ENCODE results near the gene PRDM16.
A peak's percentile ranks its signal among the peaks of the same experiment; 100 is the strongest.
"Not testable (repeated sequence)": the region's sequence is repeated elsewhere in the genome, so short reads cannot be mapped to it uniquely, and the experiment has no call there.

Gene PRDM16

GRCh38 chr1:3282656-3283430, 213.8 kb downstream of the PRDM16 start:
- no peak for DNase-seq (ENCODE audit: low spot score)

DNA sequence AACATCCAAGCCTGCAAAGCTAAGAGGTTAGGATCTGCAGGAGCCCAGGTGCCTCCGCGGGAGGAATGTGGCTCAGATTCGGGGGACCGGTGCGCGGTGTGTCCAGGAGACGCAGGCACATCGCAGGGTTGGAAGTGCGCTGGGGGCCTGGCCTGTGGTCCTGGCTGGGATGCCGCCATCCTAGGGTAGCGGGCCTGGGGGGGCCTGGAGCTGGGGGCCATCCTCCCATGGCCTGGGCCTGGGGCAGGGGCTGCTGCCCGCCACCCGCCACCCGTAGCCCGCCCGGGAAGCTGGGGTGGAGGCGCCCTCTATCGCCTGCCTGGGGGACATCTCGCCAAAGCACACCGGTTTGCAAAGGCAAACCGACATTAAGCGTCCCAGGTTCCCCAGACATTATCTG, 214.8 kb downstream of the PRDM16 start:
- DNase-seq (ENCODE audit: low spot score) = peak; percentile 13

DNA sequence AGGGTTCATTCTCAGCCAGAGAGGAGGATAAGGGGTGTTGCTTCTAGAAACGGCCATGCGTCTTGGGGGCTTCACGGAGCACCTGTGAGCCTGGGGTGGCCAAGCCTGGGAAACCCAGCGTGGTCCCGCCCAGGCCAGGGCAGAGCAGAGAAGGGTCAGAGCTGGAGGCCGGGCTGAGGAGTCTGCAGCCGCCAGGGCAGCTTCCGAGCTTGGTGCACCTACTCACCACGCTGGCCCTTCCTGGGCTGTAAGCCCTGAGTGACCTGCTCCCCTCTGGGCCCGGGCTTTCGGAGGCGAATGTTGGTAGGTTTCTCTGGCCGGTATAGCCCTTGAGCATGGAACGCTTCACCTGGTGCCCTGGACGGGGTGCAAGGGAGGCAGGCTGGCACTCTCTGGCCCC, 215.7 kb downstream of the PRDM16 start:
- no peak for DNase-seq (ENCODE audit: low spot score)

- DNase-seq (ENCODE audit: low spot score) = no peak
These were observed 216.2 kb downstream of the PRDM16 start for GRCh38 chr1:3285106-3285740.

DNA sequence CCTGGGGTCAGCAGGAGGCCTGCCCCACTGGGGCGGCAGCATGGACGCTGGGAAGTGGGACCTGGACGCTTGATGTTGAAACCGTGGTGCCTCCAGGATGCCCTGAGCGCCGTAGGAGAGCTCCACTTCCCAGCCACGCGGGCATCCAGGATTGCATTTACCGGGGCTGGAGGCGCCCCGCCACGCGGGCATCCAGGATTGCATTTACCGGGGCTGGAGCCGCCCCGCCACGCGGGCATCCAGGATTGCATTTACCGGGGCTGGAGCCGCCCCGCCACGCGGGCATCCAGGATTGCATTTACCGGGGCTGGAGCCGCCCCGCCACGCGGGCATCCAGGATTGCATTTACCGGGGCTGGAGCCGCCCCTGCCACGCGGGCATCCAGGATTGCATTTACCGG, 218.1 kb downstream of the PRDM16 start:
- not testable (repeated sequence) for DNase-seq (ENCODE audit: low spot score)

DNA sequence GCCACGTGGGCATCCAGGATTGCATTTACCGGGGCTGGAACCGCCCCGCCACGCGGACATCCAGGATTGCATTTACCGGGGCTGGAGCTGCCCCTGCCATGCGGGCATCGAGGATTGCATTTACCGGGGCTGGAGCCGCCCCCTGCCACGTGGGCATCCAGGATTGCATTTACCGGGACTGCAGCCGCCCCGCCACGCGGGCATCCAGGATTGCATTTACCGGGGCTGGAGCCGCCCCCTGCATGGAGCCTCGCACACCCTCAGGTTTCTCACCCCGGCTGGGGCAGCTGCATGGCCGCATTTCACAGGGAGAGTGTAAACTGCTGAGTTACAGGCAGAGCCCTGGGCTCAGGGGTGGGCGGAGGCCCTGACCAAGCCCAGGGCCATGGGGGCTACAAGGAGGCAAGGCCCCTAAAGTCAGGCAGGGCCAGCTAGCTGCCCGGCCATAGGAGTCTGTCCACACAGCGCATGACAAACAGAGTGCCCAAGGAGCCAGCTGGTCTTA, 218.7 kb downstream of the PRDM16 start:
- DNase-seq (ENCODE audit: low spot score) = no peak

DNA sequence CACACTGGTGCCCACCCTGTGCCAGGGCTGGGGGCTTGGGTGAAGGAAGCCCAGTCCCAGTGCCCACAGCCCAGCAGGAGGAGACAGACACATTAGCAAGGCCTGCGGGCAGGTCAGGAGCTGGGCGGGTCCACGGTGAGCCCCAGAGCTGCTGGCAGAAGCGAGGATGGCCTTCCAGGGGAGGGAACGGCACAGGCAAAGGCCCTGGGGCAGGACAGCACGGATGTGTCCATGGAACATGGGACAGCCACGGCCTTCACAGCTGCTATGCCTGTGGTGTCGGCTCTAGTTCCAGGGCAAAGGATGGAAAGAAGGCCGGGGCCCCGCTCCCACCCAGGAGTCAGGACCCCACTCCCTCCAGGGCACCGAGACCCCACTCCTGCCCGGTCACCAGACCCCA, 220.5 kb downstream of the PRDM16 start:
- no peak for DNase-seq (ENCODE audit: low spot score)

GRCh38 chr1:3290438-3290837, 221.4 kb downstream of the PRDM16 start:
- DNase-seq (ENCODE audit: low spot score) = no peak

- DNase-seq (ENCODE audit: low spot score) = no peak
These were observed 221.9 kb downstream of the PRDM16 start for GRCh38 chr1:3290915-3291314.

GRCh38 chr1:3292051-3292722, 223.2 kb downstream of the PRDM16 start:
- DNase-seq (ENCODE audit: low spot score) = no peak

DNA sequence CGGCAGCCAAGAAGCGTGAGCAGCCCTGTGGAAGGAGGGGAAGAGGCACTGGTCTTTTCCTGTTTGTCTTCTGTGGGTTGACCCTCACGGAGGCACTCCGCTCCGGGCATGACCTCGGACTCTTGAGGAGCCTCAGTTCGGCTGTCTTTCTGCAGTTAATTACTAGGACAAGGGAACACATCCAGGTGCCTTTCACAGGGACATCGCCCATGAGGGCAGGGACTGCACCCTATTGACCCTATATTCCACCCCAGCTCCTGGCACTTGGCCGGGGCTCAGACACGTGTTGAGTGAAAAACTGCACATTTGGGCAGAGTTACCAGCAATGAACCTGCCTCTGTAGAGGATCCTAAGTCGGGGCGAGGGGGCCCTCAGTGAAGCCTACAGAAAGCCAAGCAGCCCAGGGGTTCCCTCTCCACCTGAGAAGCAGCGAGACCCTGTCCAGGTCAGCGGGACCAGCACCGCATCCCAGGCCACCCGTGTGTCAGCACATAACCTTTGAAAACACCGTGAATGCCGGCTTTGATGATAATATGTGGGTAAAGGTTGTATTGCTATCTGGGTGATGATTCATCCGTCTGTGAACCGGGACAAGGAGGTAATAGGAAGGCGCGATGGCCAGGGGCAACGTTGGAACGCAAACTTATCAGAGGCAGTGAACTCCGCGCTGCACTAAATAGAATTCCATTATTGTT, 224.0 kb downstream of the PRDM16 start:
- DNase-seq (ENCODE audit: low spot score) = peak; percentile 23

- no peak for DNase-seq (ENCODE audit: low spot score)
These were observed 224.6 kb downstream of the PRDM16 start for GRCh38 chr1:3293563-3294080.

GRCh38 chr1:3294450-3294849, 225.4 kb downstream of the PRDM16 start:
- no peak for DNase-seq (ENCODE audit: low spot score)

DNA sequence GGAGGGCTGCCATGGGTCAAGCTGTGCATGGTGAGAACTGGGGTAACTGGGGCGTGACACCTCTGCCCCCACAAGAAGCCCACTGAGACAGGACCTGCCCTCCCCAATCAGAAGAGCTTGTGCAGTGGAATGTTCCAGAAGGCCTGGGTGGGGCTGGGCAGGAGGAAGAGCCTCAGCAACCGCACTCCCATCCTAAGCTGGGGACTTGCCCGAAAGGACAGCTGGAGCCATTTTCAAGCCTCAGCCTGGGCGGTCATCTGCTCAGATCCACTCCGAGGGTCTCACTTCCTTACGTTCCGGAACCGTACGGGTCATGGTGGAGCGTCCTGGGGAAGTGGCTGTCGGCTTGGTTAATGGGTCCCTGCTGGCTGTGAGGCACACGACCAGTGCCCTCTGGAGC, 226.8 kb downstream of the PRDM16 start:
- no peak for DNase-seq (ENCODE audit: low spot score)

GRCh38 chr1:3296326-3296725, 227.3 kb downstream of the PRDM16 start:
- DNase-seq (ENCODE audit: low spot score) = no peak

DNA sequence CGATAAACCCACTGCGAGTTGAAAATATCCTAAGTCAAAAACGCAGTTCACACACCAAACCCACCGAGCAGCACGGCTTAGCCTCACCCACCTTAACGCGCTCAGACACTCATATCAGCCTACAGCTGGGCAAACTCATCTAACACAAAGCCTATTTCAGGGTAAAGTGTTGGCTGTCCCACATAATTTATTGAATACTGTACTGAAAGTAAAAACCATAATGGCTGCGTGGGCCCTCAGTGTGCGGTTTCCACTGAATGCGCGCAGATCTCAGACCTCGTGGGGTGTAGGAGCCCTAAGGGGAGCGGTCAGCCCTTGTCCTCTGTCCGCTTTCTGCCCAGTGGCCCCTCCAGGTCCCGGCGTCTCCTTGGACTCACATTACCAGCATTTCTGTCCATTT, 227.8 kb downstream of the PRDM16 start:
- no peak for DNase-seq (ENCODE audit: low spot score)

DNA sequence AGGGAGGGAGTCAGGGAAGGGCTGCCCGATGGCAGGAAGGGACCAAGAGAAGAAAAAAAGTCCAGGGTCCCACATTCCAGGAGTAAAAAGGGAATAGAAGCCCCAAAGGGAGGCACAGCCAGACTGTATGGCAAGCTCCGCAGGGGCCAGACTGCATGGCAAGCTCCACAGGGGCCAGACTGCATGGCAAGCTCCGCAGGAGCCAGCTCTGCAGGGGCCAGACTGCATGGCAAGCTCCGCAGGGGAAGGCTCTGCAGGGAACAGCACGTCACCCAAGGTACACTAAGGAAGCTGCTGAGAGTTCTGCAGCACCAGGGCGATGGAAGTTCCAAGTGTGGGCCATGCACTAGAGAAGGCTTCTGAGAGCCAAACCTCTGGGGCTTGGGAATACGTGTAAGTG, 228.8 kb downstream of the PRDM16 start:
- DNase-seq (ENCODE audit: low spot score) = no peak

- DNase-seq (ENCODE audit: low spot score) = no peak
These were observed 229.2 kb downstream of the PRDM16 start for GRCh38 chr1:3298197-3298596.

- no peak for DNase-seq (ENCODE audit: low spot score)
These were observed 235.2 kb downstream of the PRDM16 start for GRCh38 chr1:3304246-3304645.

DNA sequence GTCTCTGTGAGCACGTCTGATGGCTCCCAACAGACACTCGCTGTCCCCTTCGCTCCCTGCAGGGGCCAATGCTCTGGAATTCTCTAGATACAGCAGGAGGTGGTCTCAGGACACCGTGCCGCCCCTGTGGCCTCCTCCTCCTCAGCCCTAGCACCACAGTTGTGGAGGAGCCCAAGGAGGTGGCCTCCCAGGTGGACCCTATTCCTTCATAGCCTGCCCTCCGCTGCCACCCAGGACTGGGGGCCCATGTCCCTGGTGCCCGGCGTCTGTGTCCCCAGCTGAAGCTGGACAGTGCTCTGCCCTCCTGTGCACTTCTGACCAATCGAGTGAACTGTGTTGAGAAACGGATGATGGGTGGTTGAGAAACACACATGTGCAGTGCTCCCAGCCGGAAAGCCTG, 235.7 kb downstream of the PRDM16 start:
- DNase-seq (ENCODE audit: low spot score) = no peak

- no peak for DNase-seq (ENCODE audit: low spot score)
These were observed 236.2 kb downstream of the PRDM16 start for GRCh38 chr1:3305156-3305555.

DNA sequence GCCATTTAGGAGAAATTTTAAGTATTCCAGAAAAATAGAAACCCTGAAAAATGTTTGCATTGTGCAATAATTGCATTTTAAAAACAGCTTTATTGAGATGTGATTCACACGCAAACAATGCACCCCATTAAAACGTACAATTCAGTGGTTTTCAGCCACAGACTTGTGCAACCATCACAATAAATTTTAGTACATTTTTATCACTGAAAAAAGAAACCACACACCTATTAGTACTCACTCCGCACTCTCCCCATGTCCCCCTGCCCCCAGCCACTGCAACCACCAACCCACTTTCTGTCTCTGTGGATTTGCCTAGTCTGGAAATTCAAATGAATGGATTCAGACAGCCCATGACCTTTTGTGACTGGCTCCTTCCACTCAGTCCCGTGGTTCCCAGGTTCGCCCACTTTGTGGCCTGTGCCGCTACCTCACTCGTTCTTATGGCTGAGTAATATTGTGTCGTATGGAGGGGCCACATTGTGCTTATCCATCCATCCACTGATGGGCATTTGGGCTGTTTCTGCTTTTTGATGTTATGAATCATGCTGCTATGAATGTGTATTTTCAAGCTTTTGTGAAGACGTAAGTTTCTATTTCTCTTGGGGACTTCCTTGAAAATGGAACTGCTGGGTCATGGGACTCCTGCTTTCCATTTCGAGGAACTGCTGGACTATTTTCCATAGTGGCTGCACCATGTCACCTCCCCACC, 237.7 kb downstream of the PRDM16 start:
- no peak for DNase-seq (ENCODE audit: low spot score)
